H9 (cell line): Measurements from ENCODE around the gene PRR14. TPM values are rescaled to one million over a fixed set of nuclear protein-coding genes. Genes with fewer than 3 reads are reported as not detected.

ENCODE experiments used
- DNase-seq: peaks from one replicate; pipeline ENCODE4 v3.0.0-alpha.2; 2017
- H2AFZ ChIP-seq: one replicate; pipeline ENCODE4 v1.6.1; 2013; ENCODE audit warnings: mild to moderate bottlenecking, low read length, control low read depth, moderate library complexity
- H2AK5ac ChIP-seq: 2 replicates; pipeline ENCODE4 v1.6.1; 2013; ENCODE audit warnings: low read length, control low read depth, mixed read lengths; ENCODE audit not compliant: insufficient read length
- H2BK120ac ChIP-seq: one replicate; pipeline ENCODE4 v1.6.1; 2013; ENCODE audit warnings: low read depth, mild to moderate bottlenecking, low read length, control low read depth, inconsistent platforms; ENCODE audit not compliant: poor library complexity, severe bottlenecking
- H2BK12ac ChIP-seq: 2 replicates; pipeline ENCODE4 v1.6.1; 2013; ENCODE audit warnings: low read length, control low read depth, mixed read lengths, low read depth; ENCODE audit not compliant: insufficient read length
- H2BK15ac ChIP-seq: 2 replicates; pipeline ENCODE4 v1.6.1; 2013; ENCODE audit warnings: low read depth, low read length, control low read depth
- H2BK20ac ChIP-seq: one replicate; pipeline ENCODE4 v1.6.1; 2013; ENCODE audit warnings: low read depth, mild to moderate bottlenecking, low read length, control low read depth, inconsistent platforms; ENCODE audit not compliant: poor library complexity, severe bottlenecking
- H2BK5ac ChIP-seq: 2 replicates; pipeline ENCODE4 v1.6.1; 2013; ENCODE audit warnings: low read length, control low read depth, mixed read lengths; ENCODE audit not compliant: insufficient read length
- H3K14ac ChIP-seq: 2 replicates; pipeline ENCODE4 v1.6.1; 2013; ENCODE audit warnings: low read length, control low read depth; ENCODE audit not compliant: insufficient read depth
- H3K18ac ChIP-seq: 2 replicates; pipeline ENCODE4 v1.6.1; 2013; ENCODE audit warnings: low read depth, mild to moderate bottlenecking, mixed read lengths, low read length, control low read depth; ENCODE audit not compliant: insufficient read length
- H3K23ac ChIP-seq: 2 replicates; pipeline ENCODE4 v1.6.1; 2013; ENCODE audit warnings: low read length, control low read depth, mixed read lengths, low read depth; ENCODE audit not compliant: insufficient read length
- H3K23me2 ChIP-seq: 2 replicates; pipeline ENCODE4 v1.6.1; 2013; ENCODE audit warnings: low read depth, mild to moderate bottlenecking, mixed read lengths, low read length, control low read depth; ENCODE audit not compliant: insufficient read length, poor library complexity, severe bottlenecking
- H3K27ac ChIP-seq: 2 replicates; pipeline ENCODE4 v1.5.1; 2013; ENCODE audit warnings: low read length, control low read depth, mixed read lengths, low read depth; ENCODE audit not compliant: insufficient read length
- H3K27me3 ChIP-seq: 2 replicates; pipeline ENCODE4 v1.6.1; 2013; ENCODE audit warnings: low read length, control low read depth, inconsistent platforms; ENCODE audit not compliant: insufficient read depth
- H3K4ac ChIP-seq: 2 replicates; pipeline ENCODE4 v1.6.1; 2013; ENCODE audit warnings: low read depth, mild to moderate bottlenecking, control low read depth, inconsistent platforms, low read length, moderate library complexity
- H3K4me1 ChIP-seq: 2 replicates; pipeline ENCODE4 v1.6.1; 2013; ENCODE audit warnings: low read length, control low read depth, inconsistent platforms; ENCODE audit not compliant: insufficient read depth
- H3K4me2 ChIP-seq: 2 replicates; pipeline ENCODE4 v1.6.1; 2013; ENCODE audit warnings: low read length, control low read depth, mixed read lengths; ENCODE audit not compliant: insufficient read length, insufficient read depth
- H3K56ac ChIP-seq: 2 replicates; pipeline ENCODE4 v1.6.1; 2013; ENCODE audit warnings: low read depth, mild to moderate bottlenecking, mixed read lengths, low read length, control low read depth; ENCODE audit not compliant: insufficient read length
- H3K79me1 ChIP-seq: 2 replicates; pipeline ENCODE4 v1.6.1; 2013; ENCODE audit warnings: low read depth, mild to moderate bottlenecking, moderate library complexity, low read length, control low read depth, inconsistent platforms; ENCODE audit not compliant: insufficient read depth, poor library complexity, severe bottlenecking
- H3K79me2 ChIP-seq: 2 replicates; pipeline ENCODE4 v1.6.1; 2013; ENCODE audit warnings: low read length, control low read depth, inconsistent platforms; ENCODE audit not compliant: insufficient read depth
- H3K9ac ChIP-seq: 2 replicates; pipeline ENCODE4 v1.6.1; 2013; ENCODE audit warnings: low read length, control low read depth, mixed read lengths; ENCODE audit not compliant: insufficient read length; ENCODE audit errors: extremely low read depth
- H3K9me3 ChIP-seq: one replicate; pipeline ENCODE4 v1.6.1; 2013; ENCODE audit warnings: low read depth, low read length, inconsistent platforms; ENCODE audit not compliant: control insufficient read depth
- H3T11ph ChIP-seq: one replicate; pipeline ENCODE4 v1.6.1; 2013; ENCODE audit warnings: mild to moderate bottlenecking, low read length, control low read depth, inconsistent platforms
- H4K20me1 ChIP-seq: one replicate; pipeline ENCODE4 v1.6.1; 2013; ENCODE audit not compliant: control insufficient read depth, insufficient read length, insufficient read depth
- H4K5ac ChIP-seq: 2 replicates; pipeline ENCODE4 v1.6.1; 2013; ENCODE audit warnings: low read depth, mild to moderate bottlenecking, mixed read lengths, low read length, control low read depth; ENCODE audit not compliant: insufficient read length
- H4K8ac ChIP-seq: replicated peaks from 2 replicates; pipeline ENCODE4 v1.6.1; 2013; ENCODE audit warnings: low read length, control low read depth, mixed read lengths, low read depth; ENCODE audit not compliant: insufficient read length
- H4K91ac ChIP-seq: 2 replicates; pipeline ENCODE4 v1.6.1; 2013; ENCODE audit warnings: low read depth, mild to moderate bottlenecking, moderate library complexity, mixed read lengths, low read length, control low read depth; ENCODE audit not compliant: insufficient read length
- H3K27ac Mint-ChIP-seq, 3 experiments: 2 replicates in 2 of 3; 3 replicates in 1 of 3; pipeline ENCODE4 v1.8.0; 2020 to 2021; ENCODE audit warnings: mixed read lengths in 3 of 3, mild to moderate bottlenecking in 1 of 3, moderate library complexity in 1 of 3
- H3K27me3 Mint-ChIP-seq: 2 replicates; pipeline ENCODE4 v1.8.0; 2021; ENCODE audit warnings: low read depth, mild to moderate bottlenecking, moderate library complexity, mixed read lengths
- H3K36me3 Mint-ChIP-seq, 3 experiments: 2 replicates in 2 of 3; 3 replicates in 1 of 3; pipeline ENCODE4 v1.8.0; 2020 to 2021; ENCODE audit warnings: low read depth in 3 of 3, mixed read lengths in 3 of 3; ENCODE audit not compliant: insufficient read depth in 1 of 3
- H3K4me1 Mint-ChIP-seq, 2 experiments: 2 replicates each; pipeline ENCODE4 v1.8.0; 2020; ENCODE audit warnings: mixed read lengths in 2 of 2
- H3K4me3 Mint-ChIP-seq, 2 experiments: 2 replicates in 1 of 2; 3 replicates in 1 of 2; pipeline ENCODE4 v1.8.0; 2020 to 2021; ENCODE audit warnings: mild to moderate bottlenecking in 2 of 2, mixed read lengths in 2 of 2, moderate library complexity in 1 of 2
- H3K9me3 Mint-ChIP-seq, 2 experiments: 2 replicates in 1 of 2; 3 replicates in 1 of 2; pipeline ENCODE4 v1.8.0; 2020; ENCODE audit warnings: mild to moderate bottlenecking in 2 of 2, mixed read lengths in 2 of 2, moderate library complexity in 1 of 2
- WGBS: extraction: QIAGEN DNeasy Blood & Tissue Kit; methylation state at CpG from one replicate; pipeline ENCODE4 v1.1.7; 2013; ENCODE audit warnings: missing lambda C conversion rate, low lambda C conversion rate, mixed read lengths; ENCODE audit not compliant: insufficient read length; ENCODE audit errors: extremely low coverage; 5-methylcytosine and 5-hydroxymethylcytosine counted together
- total RNA-seq: library from RNA; stranded (reverse); gene quantifications from 2 replicates; pipeline ENCODE4 v1.2.1, GENCODE V29; 2021
- TF ChIP-seq, protein P1 (sequence below): fragments of 200-600 bp; sonication (generic); conservative IDR thresholded peaks from 3 replicates; pipeline ENCODE4 v1.8.0; 2021; ENCODE audit warnings: antibody characterized with exemption, mild to moderate bottlenecking

Gene PRR14
- total RNA-seq, 1 experiment from 2014 or later = 11.6 TPM

DNA sequence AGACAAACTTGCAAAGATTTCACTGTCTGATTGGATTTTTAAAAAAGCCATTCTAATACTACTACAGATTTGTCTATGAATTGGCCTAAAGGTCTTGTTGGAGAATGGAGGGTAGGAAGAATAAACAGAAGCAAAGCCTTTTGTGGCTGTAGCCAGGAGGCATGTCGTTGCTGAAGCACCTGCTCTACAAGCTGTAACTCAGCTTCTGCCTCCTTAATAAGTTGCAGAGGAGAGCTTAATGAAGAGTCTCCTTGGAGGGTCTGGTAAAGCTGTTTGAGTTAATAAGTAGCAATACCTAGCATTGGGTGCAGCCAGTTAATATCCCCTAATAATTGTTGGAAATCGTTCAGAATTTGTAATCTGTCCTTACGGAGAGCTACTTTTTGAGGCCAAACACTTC is 30.6 kb upstream of the PRR14 start:
- no peak overlapping the region for H3K4me2 ChIP-seq
- H3K23me2 ChIP-seq = peaks cover 3% of the 10 kb centered on the region
- H3K4me3 Mint-ChIP-seq = no peak overlapping the region
- H3K56ac ChIP-seq = no peak overlapping the region
- no peak overlapping the region for H3K27ac Mint-ChIP-seq
- no peak overlapping the region for H2AFZ ChIP-seq
- H4K8ac ChIP-seq = no peak overlapping the region
- no peak overlapping the region for H2BK120ac ChIP-seq
- H3K9me3 Mint-ChIP-seq = no peaks in the 10 kb centered on the region; a peak in 1 of 5 replicates
- no peak overlapping the region for H3K14ac ChIP-seq
- no peak overlapping the region for H3K4ac ChIP-seq
- no peaks in the 10 kb centered on the region for H3K36me3 Mint-ChIP-seq
- no peaks in the 10 kb centered on the region for H3K9me3 ChIP-seq
- TF ChIP-seq, protein P1, sequence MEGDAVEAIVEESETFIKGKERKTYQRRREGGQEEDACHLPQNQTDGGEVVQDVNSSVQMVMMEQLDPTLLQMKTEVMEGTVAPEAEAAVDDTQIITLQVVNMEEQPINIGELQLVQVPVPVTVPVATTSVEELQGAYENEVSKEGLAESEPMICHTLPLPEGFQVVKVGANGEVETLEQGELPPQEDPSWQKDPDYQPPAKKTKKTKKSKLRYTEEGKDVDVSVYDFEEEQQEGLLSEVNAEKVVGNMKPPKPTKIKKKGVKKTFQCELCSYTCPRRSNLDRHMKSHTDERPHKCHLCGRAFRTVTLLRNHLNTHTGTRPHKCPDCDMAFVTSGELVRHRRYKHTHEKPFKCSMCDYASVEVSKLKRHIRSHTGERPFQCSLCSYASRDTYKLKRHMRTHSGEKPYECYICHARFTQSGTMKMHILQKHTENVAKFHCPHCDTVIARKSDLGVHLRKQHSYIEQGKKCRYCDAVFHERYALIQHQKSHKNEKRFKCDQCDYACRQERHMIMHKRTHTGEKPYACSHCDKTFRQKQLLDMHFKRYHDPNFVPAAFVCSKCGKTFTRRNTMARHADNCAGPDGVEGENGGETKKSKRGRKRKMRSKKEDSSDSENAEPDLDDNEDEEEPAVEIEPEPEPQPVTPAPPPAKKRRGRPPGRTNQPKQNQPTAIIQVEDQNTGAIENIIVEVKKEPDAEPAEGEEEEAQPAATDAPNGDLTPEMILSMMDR = no peak
- H3K4me1 ChIP-seq = no peaks in the 10 kb centered on the region
- peaks cover 22% of the 10 kb centered on the region for H3K27me3 Mint-ChIP-seq
- no peak overlapping the region for H3K23ac ChIP-seq
- H3K27ac ChIP-seq = no peak overlapping the region
- H3K79me1 ChIP-seq = no peaks in the 10 kb centered on the region
- H4K5ac ChIP-seq = no peak overlapping the region
- DNase-seq = no peak
- no CpG with 5 or more reads among the region's 3 CpGs for WGBS
- no peak overlapping the region for H2BK20ac ChIP-seq
- H2AK5ac ChIP-seq = no peak overlapping the region
- H3K79me2 ChIP-seq = no peaks in the 10 kb centered on the region
- peaks cover 13 to 15% of the 10 kb centered on the region in 2 experiments for H3K4me1 Mint-ChIP-seq
- H2BK5ac ChIP-seq = no peak overlapping the region
- no peak overlapping the region for H4K91ac ChIP-seq
- H4K20me1 ChIP-seq = no peaks in the 10 kb centered on the region
- no peaks in the 10 kb centered on the region for H3K27me3 ChIP-seq
- no peak overlapping the region for H3K9ac ChIP-seq
- no peak overlapping the region for H2BK12ac ChIP-seq
- H3K18ac ChIP-seq = no peak overlapping the region
- H3T11ph ChIP-seq = no peak overlapping the region
- H2BK15ac ChIP-seq = no peak overlapping the region
